Heart right ventricle (tissue), 16 donors: ENCODE data around the gene ELMO3. TPM values are rescaled to one million over a fixed set of nuclear protein-coding genes. Genes with fewer than 3 reads are reported as not detected.

Experiments
- ATAC-seq, 8 donors: fragments of 200-7000 bp; cut with Tn5 transposase; one replicate each; pipeline ENCODE4 v1.9.1; 2020; ENCODE audit warnings: mild to moderate bottlenecking in 8 of 8, moderate library complexity in 8 of 8, moderate number of reproducible peaks in 1 of 8
- DNase-seq, 2 donors: peaks; one replicate each; pipeline ENCODE4 v3.0.0-alpha.2; 2020
- H3K27ac ChIP-seq, 10 donors: fragments of 200-600 bp; sonication (generic) in 2 of 10; one replicate each; pipeline versions ENCODE4 v1.5.0 to v1.8.0; 2020 to 2022; ENCODE audit warnings: mild to moderate bottlenecking in 3 of 10
- H3K27me3 ChIP-seq, 7 donors: fragments of 200-600 bp; one replicate each; pipeline ENCODE4 v1.8.0; 2021 to 2022; ENCODE audit warnings: mild to moderate bottlenecking in 2 of 7
- H3K36me3 ChIP-seq, 9 donors: fragments of 200-600 bp; sonication (generic) in 1 of 9; one replicate each; pipeline versions ENCODE4 v1.5.0 to v1.8.0; 2020 to 2022; ENCODE audit warnings: mild to moderate bottlenecking in 2 of 9
- H3K4me1 ChIP-seq, 9 donors: fragments of 200-600 bp; sonication (generic) in 1 of 9; one replicate each; pipeline versions ENCODE4 v1.5.0 to v1.8.0; 2020 to 2022; ENCODE audit warnings: mild to moderate bottlenecking in 4 of 9
- H3K4me3 ChIP-seq, 10 donors: fragments of 200-600 bp; sonication (generic) in 2 of 10; one replicate each; pipeline versions ENCODE4 v1.5.0 to v1.8.0; 2020 to 2022; ENCODE audit warnings: mild to moderate bottlenecking in 7 of 10, moderate library complexity in 2 of 10
- H3K9me3 ChIP-seq, 11 donors: fragments of 200-600 bp in 10 of 11; sonication (generic) in 2 of 11; one replicate each; pipeline versions ENCODE4 v1.5.0 to v1.8.0; 2013 to 2022; ENCODE audit warnings: mild to moderate bottlenecking in 2 of 11, control low read depth in 1 of 11, moderate library complexity in 1 of 11
- WGBS, 2 donors: extraction: QIAGEN DNeasy Blood & Tissue Kit; methylation state at CpG; one replicate each; pipeline ENCODE4 v1.1.7; 2013; ENCODE audit warnings: inconsistent platforms in 1 of 2; 5-methylcytosine and 5-hydroxymethylcytosine counted together
- intact Hi-C, 10 donors: fragments of 100-400 bp; cut with DNase I; formaldehyde crosslinking; loops; one replicate each; pipeline versions ENCODE4 v1.11.1 to v1.14.2; 2022
- polyA plus RNA-seq, 2 donors: library from polyadenylated mRNA; stranded (reverse); fragments of 200-250 nt; gene quantifications; one replicate each; pipeline ENCODE4 v1.2.3, GENCODE V29; 2013
- total RNA-seq, 10 donors: library from RNA; stranded (reverse); fragmentation: NEBNext Ultra II Directional in 3 of 10; extraction: Animal tissue kit (Norgen Biotek cat#: 25700) in 3 of 10; gene quantifications; one replicate each; pipeline versions ENCODE4 v1.2.1 to v1.2.4, GENCODE V29; 2021 to 2023
- TF ChIP-seq, protein P1 (sequence below), 9 donors: fragments of 200-600 bp; sonication (generic) in 2 of 9; IDR thresholded peaks; one replicate each; pipeline versions ENCODE4 v1.5.0 to v1.8.0; 2021 to 2022; ENCODE audit warnings: antibody characterized with exemption in 9 of 9, mild to moderate bottlenecking in 5 of 9, moderate library complexity in 1 of 9
- donor health status: Arrhythmogenic right ventricular cardiomyopathy.
- donor health status: ischemic (EF 13 %, LVEDD 7.1; RV severe dilation, severe dysfunction).
- donor health status: healthy with polysubstance abuse.
- donor health status: DM: no; HTN: yes; CAD: no.
- donor health status: DM: no; HTN: no; CAD: no.
- donor health status: ischemic (EF 25% LVEDD 6.9; RV normal size, moderate dysfunction).
- donor health status: ischemic (EF 25% LVEDD 5.7; RV mildly dilated, moderate dysfunction).
- donor health status: healthy.
- donor health status: DM: yes; HTN: yes; CAD: no.
- donor health status: Ischemic cardiomyopathy.
- donor health status: ischemic (EF 35%, LVEDD 5.7; RV mildly dilated, moderate dysfunction).
- donor health status: nonischemic (EF 11% LVEDD 7.7; RV severe dilation, severe dysfunction).
- donor health status: DM: yes; HTN: yes; CAD: no.
- donor health status: PGD.
- donor health status: ischemic (EF 29% LVEDD 5.4; RV normal size, mild dysfunction).
- donor health status: nonischemic (EF 23%, LVEDD 6.1; RV moderate dilation, normal function).

ELMO3 gene
- total and polyA plus RNA-seq, 12 donors = 0.19 to 1.9 (median 0.46) TPM

GRCh38 chr16:67240506-67240905 lies 41.6 kb downstream of the ELMO3 start:
- WGBS, 2 donors = 77 to 87% methylated on average over 4 of the region's 4 CpGs
- peaks cover 39 to 63% (median 57%) of the 10 kb centered on the region in 9 donors for H3K4me1 ChIP-seq
- intact Hi-C loops = no loop called here

GRCh38 chr16:67241008-67241900 lies 42.3 kb downstream of the ELMO3 start:
- intact Hi-C loops = no loop called here
- Histone ChIP-seq H3K4me3 (peak overlapping the region in 1 of 10 donors; percentile 16), H3K36me3 (peaks cover 0 to 48% (median 31%) of the 10 kb centered on the region in 9 donors), H3K4me1 (peaks cover 40 to 69% (median 62%) of the 10 kb centered on the region in 9 donors), H3K27ac (peak overlapping the region; percentile 79 to 99 (median 96)), H3K9me3 (no peaks in the 10 kb centered on the region), H3K27me3 (no peaks in the 10 kb centered on the region)
- ATAC-seq (peak; percentile 16 to 65 (median 41)), DNase-seq (peak; percentile 70 to 82)
- WGBS, 2 donors = 42 to 51% methylated on average over 10 of the region's 10 CpGs
- TF ChIP-seq, protein P1, sequence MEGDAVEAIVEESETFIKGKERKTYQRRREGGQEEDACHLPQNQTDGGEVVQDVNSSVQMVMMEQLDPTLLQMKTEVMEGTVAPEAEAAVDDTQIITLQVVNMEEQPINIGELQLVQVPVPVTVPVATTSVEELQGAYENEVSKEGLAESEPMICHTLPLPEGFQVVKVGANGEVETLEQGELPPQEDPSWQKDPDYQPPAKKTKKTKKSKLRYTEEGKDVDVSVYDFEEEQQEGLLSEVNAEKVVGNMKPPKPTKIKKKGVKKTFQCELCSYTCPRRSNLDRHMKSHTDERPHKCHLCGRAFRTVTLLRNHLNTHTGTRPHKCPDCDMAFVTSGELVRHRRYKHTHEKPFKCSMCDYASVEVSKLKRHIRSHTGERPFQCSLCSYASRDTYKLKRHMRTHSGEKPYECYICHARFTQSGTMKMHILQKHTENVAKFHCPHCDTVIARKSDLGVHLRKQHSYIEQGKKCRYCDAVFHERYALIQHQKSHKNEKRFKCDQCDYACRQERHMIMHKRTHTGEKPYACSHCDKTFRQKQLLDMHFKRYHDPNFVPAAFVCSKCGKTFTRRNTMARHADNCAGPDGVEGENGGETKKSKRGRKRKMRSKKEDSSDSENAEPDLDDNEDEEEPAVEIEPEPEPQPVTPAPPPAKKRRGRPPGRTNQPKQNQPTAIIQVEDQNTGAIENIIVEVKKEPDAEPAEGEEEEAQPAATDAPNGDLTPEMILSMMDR (IDR thresholded peaks at IDR 0.05) = no peak

More at GRCh38 chr16:67240506-67240905, 41.6 kb downstream of the ELMO3 start:
- ATAC-seq (peak in 1 of 8 donors; percentile 1), DNase-seq (no peak)
- Histone ChIP-seq H3K27ac (peak overlapping the region; percentile 79 to 99 (median 96)), H3K36me3 (peaks cover 0 to 55% (median 39%) of the 10 kb centered on the region in 9 donors), H3K27me3 (no peaks in the 10 kb centered on the region), H3K4me3 (no peak overlapping the region), H3K9me3 (no peaks in the 10 kb centered on the region)
- TF ChIP-seq, protein P1 (IDR thresholded peaks at IDR 0.05) = no peak

DNA sequence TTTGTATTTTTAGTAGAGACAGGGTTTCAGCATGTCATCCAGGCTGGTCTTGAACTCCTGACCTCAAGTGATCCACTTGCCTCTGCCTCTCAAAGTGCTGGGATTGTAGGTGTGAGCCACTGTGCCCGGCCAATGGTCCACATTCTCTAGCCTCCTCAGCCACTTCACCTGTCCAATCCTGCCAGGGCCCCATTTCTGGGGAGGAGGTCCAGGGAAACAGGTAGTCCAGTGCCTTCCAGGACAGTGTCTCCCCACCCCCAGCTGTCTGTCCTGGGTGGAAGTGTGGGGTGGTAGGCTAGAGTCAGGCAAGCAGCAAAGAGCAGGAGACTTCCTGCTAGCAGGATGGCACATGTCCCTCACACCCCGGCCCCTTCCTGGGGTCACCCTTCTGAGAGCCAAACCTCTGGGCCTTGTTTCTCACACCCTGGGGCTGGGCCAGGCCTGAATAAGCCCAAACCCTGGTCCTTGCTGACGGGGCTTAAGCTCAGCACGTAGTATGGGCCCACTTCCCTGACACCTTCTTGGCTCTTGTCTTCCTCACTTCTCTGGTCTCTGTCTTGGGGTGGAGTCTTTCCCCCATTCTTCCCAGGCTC lies 43.3 kb downstream of the ELMO3 start:
- no peak for ATAC-seq
- Histone ChIP-seq H3K4me3 (no peak overlapping the region), H3K27ac (peak overlapping the region; percentile 79 to 99 (median 96)), H3K4me1 (peaks cover 40 to 69% (median 62%) of the 10 kb centered on the region in 9 donors), H3K36me3 (peaks cover 0 to 38% (median 22%) of the 10 kb centered on the region in 9 donors), H3K27me3 (no peaks in the 10 kb centered on the region), H3K9me3 (no peaks in the 10 kb centered on the region)
- intact Hi-C loops = no loop called here
- TF ChIP-seq, protein P1 (IDR thresholded peaks at IDR 0.05) = no peak
- no peak for DNase-seq
- 53 to 70% methylated on average over 4 of the region's 4 CpGs for WGBS, 2 donors

GRCh38 chr16:67243481-67243880 lies 44.5 kb downstream of the ELMO3 start:
- Histone ChIP-seq H3K4me1 (peaks cover 40 to 79% (median 72%) of the 10 kb centered on the region in 9 donors), H3K9me3 (no peaks in the 10 kb centered on the region), H3K4me3 (peak overlapping the region in 2 of 10 donors; percentile 12 to 85), H3K27ac (peak overlapping the region in 9 of 10 donors; percentile 93 to 99 (median 96)), H3K36me3 (peaks cover 0 to 26% (median 11%) of the 10 kb centered on the region in 9 donors), H3K27me3 (peaks cover 0 to 7% (median 0%) of the 10 kb centered on the region in 7 donors)
- TF ChIP-seq, protein P1 (IDR thresholded peaks at IDR 0.05) = no peak
- ATAC-seq = no peak
- 68 to 74% methylated on average over 4 of the region's 4 CpGs for WGBS, 2 donors
- intact Hi-C loops = no loop called here
- no peak for DNase-seq
